Body of pancreas (tissue), 4 donors: ENCODE measurements around the gene CTTNBP2. TPM values are rescaled to one million over a fixed set of nuclear protein-coding genes. Genes with fewer than 3 reads are reported as not detected.
A peak's percentile ranks its signal among the peaks of the same experiment; 100 is the strongest.

Experiments used
- ATAC-seq: fragments of 150-250 bp; one replicate; pipeline ENCODE4 v1.9.1; 2016
- DNase-seq, 4 donors: peaks; one replicate each; pipeline ENCODE4 v3.0.0-alpha.2; 2019
- H3K27ac ChIP-seq, 4 donors: fragments of 200-600 bp; sonication (generic); 1 replicate in 3 of 4; 2 replicates in 1 of 4; pipeline versions ENCODE4 v1.5.1 to v1.6.1; 2016 to 2019; ENCODE audit warnings: mild to moderate bottlenecking in 1 of 4, mixed read lengths in 1 of 4, moderate library complexity in 1 of 4
- H3K27me3 ChIP-seq, 2 donors: fragments of 200-600 bp; sonication (generic); one replicate each; pipeline ENCODE4 v1.6.0; 2016; ENCODE audit warnings: mild to moderate bottlenecking in 1 of 2
- H3K36me3 ChIP-seq, 2 donors: fragments of 200-600 bp; sonication (generic); replicated peaks in 1 of 2; 2 replicates each; pipeline ENCODE4 v1.5.1; 2016; ENCODE audit warnings: low read depth in 2 of 2; ENCODE audit not compliant: insufficient read depth in 1 of 2
- H3K4me1 ChIP-seq: fragments of 200-600 bp; sonication (generic); one replicate; pipeline ENCODE4 v1.6.0; 2016
- H3K4me3 ChIP-seq, 2 donors: fragments of 200-600 bp; sonication (generic); 1 replicate in 1 of 2; 2 replicates in 1 of 2; pipeline ENCODE4 v1.5.1; 2016 to 2019
- H3K9me3 ChIP-seq, 3 donors: fragments of 200-600 bp; sonication (generic); 1 replicate in 2 of 3; 2 replicates in 1 of 3; pipeline ENCODE4 v1.5.1; 2016
- POLR2A ChIP-seq, 3 donors: fragments of 450-650 bp; IDR thresholded peaks; one replicate each; pipeline ENCODE4 v1.6.1; 2016; ENCODE audit warnings: antibody characterized with exemption in 3 of 3, mild to moderate bottlenecking in 2 of 3
- WGBS, 2 donors: methylation state at CpG; one replicate each; pipeline ENCODE4 v1.1.5; 2017; 5-methylcytosine and 5-hydroxymethylcytosine counted together
- intact Hi-C: fragments of 100-400 bp; cut with DNase I; formaldehyde crosslinking; loops from one replicate; pipeline ENCODE4 v1.15.1; 2023
- total RNA-seq, 2 donors: library from RNA; depleted of rRNA; stranded (reverse); fragments of >200 nt; gene quantifications; one replicate each; pipeline ENCODE4 v1.1.0, GENCODE V29; 2016
- TF ChIP-seq, protein P1 (sequence below), 7 experiments: fragments of 450-650 bp in 4 of 7; fragments of 200-600 bp in 3 of 7; sonication (generic) in 3 of 7; IDR thresholded peaks; one replicate each; pipeline ENCODE4 v1.5.1; 2016 to 2019; ENCODE audit warnings: antibody characterized with exemption in 7 of 7

Gene CTTNBP2
- total RNA-seq, 2 donors from 2014 or later = 18.5 to 25.7 TPM

DNA sequence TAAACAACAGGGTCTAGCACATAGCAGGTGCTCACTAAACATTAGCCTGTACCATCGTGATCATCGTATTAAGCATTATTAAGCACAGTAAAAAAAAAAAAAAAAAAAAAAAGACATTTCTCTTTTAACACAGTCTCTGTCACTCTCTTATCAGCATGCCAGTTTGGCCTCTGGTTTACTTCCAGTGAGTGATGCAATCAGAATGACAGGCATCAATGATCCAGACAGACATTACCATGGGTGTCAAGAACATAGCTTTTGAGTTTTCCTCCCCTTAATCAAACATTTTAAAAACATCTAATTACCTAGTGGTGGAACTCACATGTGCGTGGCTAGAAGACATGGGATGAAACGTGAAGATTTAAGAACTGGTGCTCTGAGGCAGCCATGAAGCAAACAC, 115.8 kb downstream of the CTTNBP2 start:
- Histone ChIP-seq H3K27me3 (no peaks in the 10 kb centered on the region), H3K4me3 (no peak overlapping the region), H3K9me3 (no peaks in the 10 kb centered on the region), H3K4me1 (peaks cover 4% of the 10 kb centered on the region), H3K36me3 (no peaks in the 10 kb centered on the region), H3K27ac (peak overlapping the region in 1 of 4 donors; percentile 2)
- 90 to 91% methylated on average over 4 of the region's 4 CpGs for WGBS, 2 donors
- TF ChIP-seq, protein P1, sequence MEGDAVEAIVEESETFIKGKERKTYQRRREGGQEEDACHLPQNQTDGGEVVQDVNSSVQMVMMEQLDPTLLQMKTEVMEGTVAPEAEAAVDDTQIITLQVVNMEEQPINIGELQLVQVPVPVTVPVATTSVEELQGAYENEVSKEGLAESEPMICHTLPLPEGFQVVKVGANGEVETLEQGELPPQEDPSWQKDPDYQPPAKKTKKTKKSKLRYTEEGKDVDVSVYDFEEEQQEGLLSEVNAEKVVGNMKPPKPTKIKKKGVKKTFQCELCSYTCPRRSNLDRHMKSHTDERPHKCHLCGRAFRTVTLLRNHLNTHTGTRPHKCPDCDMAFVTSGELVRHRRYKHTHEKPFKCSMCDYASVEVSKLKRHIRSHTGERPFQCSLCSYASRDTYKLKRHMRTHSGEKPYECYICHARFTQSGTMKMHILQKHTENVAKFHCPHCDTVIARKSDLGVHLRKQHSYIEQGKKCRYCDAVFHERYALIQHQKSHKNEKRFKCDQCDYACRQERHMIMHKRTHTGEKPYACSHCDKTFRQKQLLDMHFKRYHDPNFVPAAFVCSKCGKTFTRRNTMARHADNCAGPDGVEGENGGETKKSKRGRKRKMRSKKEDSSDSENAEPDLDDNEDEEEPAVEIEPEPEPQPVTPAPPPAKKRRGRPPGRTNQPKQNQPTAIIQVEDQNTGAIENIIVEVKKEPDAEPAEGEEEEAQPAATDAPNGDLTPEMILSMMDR (IDR thresholded peaks at IDR 0.05) = no peak
- no peak for TF ChIP-seq POLR2A (IDR thresholded peaks at IDR 0.05)
- intact Hi-C loops = no loop called here
- ATAC-seq (no peak), DNase-seq (no peak)

DNA sequence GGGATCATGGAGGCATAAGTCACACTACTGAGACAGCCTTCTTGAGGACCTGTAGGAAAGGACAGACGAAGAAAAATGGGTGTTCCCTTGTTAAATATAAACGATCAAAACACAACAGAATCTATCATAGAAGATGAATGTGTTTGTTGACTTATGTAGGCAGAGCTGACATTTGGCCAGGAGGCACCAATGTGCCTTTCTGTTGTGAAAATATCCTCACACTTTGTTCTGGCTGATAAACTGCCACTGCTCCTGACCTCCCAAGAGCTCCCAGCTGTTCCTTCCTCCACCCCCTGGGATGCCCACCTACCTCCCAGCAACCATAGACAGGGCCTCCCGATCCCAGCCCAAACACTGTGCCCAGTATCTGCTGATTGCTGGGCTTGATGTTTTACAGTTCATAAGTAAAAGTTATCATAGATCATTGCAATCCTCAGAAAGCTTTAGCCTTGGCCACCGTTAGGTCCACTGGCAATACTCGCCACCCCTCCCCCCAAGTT, 116.6 kb downstream of the CTTNBP2 start:
- TF ChIP-seq POLR2A (IDR thresholded peaks at IDR 0.05) = no peak
- TF ChIP-seq, protein P1 (IDR thresholded peaks at IDR 0.05) = no peak

DNA sequence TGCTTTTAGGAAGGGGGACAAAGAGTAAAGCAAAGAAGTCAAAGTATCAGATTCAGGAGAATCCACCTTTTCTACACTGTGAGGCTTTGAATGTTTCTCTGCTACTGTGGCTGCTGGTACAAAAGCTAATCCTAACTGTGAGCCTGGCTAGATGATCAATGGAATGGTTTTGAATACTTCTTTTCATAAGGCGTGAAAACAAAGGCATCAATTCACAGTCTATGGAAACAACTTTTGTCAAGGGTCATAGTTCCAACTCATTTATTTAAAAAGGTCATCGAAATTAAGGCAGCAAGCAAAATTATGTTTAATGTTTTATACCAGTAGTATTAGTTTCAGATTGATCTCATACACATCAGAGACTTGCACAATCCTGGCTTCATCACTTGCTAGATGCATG, 118.1 kb downstream of the CTTNBP2 start:
- ATAC-seq (peak; percentile 42), DNase-seq (no peak)
- H3K27ac ChIP-seq = no peak overlapping the region
- intact Hi-C loops = no loop called here
- H3K9me3 ChIP-seq = no peaks in the 10 kb centered on the region
- WGBS, 2 donors = 46 to 50% methylated on average over 2 of the region's 2 CpGs
- H3K36me3 ChIP-seq = no peaks in the 10 kb centered on the region
- no peaks in the 10 kb centered on the region for H3K27me3 ChIP-seq
- no peak overlapping the region for H3K4me3 ChIP-seq
- peaks cover 4% of the 10 kb centered on the region for H3K4me1 ChIP-seq
- TF ChIP-seq, protein P1 (IDR thresholded peaks at IDR 0.05) = no peak
- TF ChIP-seq POLR2A (IDR thresholded peaks at IDR 0.05) = no peak

More for the DNA sequence above, 116.6 kb downstream of the CTTNBP2 start:
- DNase-seq (peak in 2 of 4 donors; percentile 10), ATAC-seq (no peak)
- Histone ChIP-seq H3K27ac (peak overlapping the region in 1 of 4 donors; percentile 23), H3K4me3 (no peak overlapping the region), H3K9me3 (no peaks in the 10 kb centered on the region), H3K4me1 (peaks cover 4% of the 10 kb centered on the region), H3K27me3 (no peaks in the 10 kb centered on the region), H3K36me3 (no peaks in the 10 kb centered on the region)
- WGBS, 2 donors = 59 to 63% methylated on average over 5 of the region's 5 CpGs
- intact Hi-C loops = no loop called here

GRCh38 chr7:117751775-117752174, 121.5 kb downstream of the CTTNBP2 start:
- peaks cover 4% of the 10 kb centered on the region for H3K4me1 ChIP-seq
- no peak for ATAC-seq
- 92 to 100% methylated on average over 1 of the region's 1 CpG for WGBS, 2 donors
- H3K27me3 ChIP-seq = no peaks in the 10 kb centered on the region
- H3K36me3 ChIP-seq = no peaks in the 10 kb centered on the region
- no peaks in the 10 kb centered on the region for H3K9me3 ChIP-seq
- no peak overlapping the region for H3K4me3 ChIP-seq
- intact Hi-C loops = no loop called here
- DNase-seq = peak in 1 of 4 donors; percentile 20
- no peak for TF ChIP-seq POLR2A (IDR thresholded peaks at IDR 0.05)
- TF ChIP-seq, protein P1 (IDR thresholded peaks at IDR 0.05) = no peak
- no peak overlapping the region for H3K27ac ChIP-seq
